K562 (cell line): ENCODE measurements around the gene SYNPR. TPM values are rescaled to one million over a fixed set of nuclear protein-coding genes. Genes with fewer than 3 reads are reported as not detected.

ENCODE experiments used
- ATAC-seq: fragments of 200-7000 bp; cut with Tn5 transposase; 3 replicates; pipeline ENCODE4 v1.9.1; 2020; ENCODE audit warnings: moderate library complexity
- BruUV-seq: library from RNA; stranded (reverse); fragments of 400-500 nt; replicated peaks from 2 replicates; lab custom pipeline; 2021; lab: Mats Ljungman, UMichigan
- CTCF ChIA-PET: fragments of 300-600 bp; formaldehyde crosslinking; extraction: SDS; loops from one replicate; lab custom pipeline; 2021; ENCODE audit warnings: low intra/inter-chr PET ratio; lab: Yijun Ruan, JAX
- POLR2A ChIA-PET: fragments of 300-600, 350-650 bp; sonication (Branson Sonifier 250); formaldehyde crosslinking; extraction: SDS; loops from one replicate; lab custom pipeline; 2021; ENCODE audit warnings: antibody characterized with exemption, inconsistent platforms; lab: Yijun Ruan, JAX
- DNase-seq, 4 experiments: peaks; one replicate each; pipeline versions ENCODE4 v3.0.0 to v3.0.0-alpha.2; 2011 to 2018; ENCODE audit warnings: low spot score in 3 of 4, mixed read lengths in 3 of 4; ENCODE audit errors: extremely low read depth in 1 of 4
- FAIRE-seq: peaks from 2 replicates; lab custom pipeline; 2011; peaks lifted over from hg19 to GRCh38; lab: Jason Lieb, UNC
- H2AFZ ChIP-seq: 2 replicates; pipeline ENCODE4 v1.6.0; 2011; ENCODE audit warnings: low read depth, low read length, control low read depth, inconsistent platforms
- H3K27ac ChIP-seq: fragments of 200-600 bp; 3 replicates; pipeline ENCODE4 v1.8.0; 2011; ENCODE audit warnings: low read depth, mild to moderate bottlenecking, control low read depth, inconsistent platforms, low read length, moderate library complexity, mixed read lengths; ENCODE audit errors: extremely low read depth
- H3K27me3 ChIP-seq, 2 experiments: fragments of 300-600 bp in 1 of 2; 2 replicates in 1 of 2; 3 replicates in 1 of 2; pipeline versions ENCODE4 v1.6.0 to v1.8.0; 2011; ENCODE audit warnings: inconsistent platforms in 2 of 2, low read length in 2 of 2, mild to moderate bottlenecking in 1 of 2, mixed read lengths in 1 of 2, moderate library complexity in 1 of 2; ENCODE audit not compliant: control insufficient read depth in 2 of 2, insufficient read depth in 2 of 2
- H3K36me3 ChIP-seq: fragments of 300-600 bp; 3 replicates; pipeline ENCODE4 v1.8.0; 2011; ENCODE audit warnings: mild to moderate bottlenecking, low read length, inconsistent platforms; ENCODE audit not compliant: control insufficient read depth, insufficient read depth
- H3K4me1 ChIP-seq, 2 experiments: fragments of 200-600 bp in 1 of 2; replicated peaks in 1 of 2; 2 replicates in 1 of 2; 3 replicates in 1 of 2; pipeline versions ENCODE4 v1.5.1 to v1.8.0; 2011; ENCODE audit warnings: inconsistent platforms in 2 of 2, low read length in 2 of 2, mild to moderate bottlenecking in 1 of 2, mixed read lengths in 1 of 2, moderate library complexity in 1 of 2; ENCODE audit not compliant: control insufficient read depth in 2 of 2, insufficient read depth in 2 of 2
- H3K4me2 ChIP-seq: 2 replicates; pipeline ENCODE4 v1.6.1; 2011; ENCODE audit warnings: low read length, control low read depth, inconsistent platforms, mixed read lengths; ENCODE audit not compliant: insufficient read depth
- H3K4me3 ChIP-seq: fragments of 200-600 bp; sonication (generic), shearing (Covaris generic); 2 replicates; pipeline ENCODE4 v1.5.1; 2016; ENCODE audit warnings: control low read depth, inconsistent platforms
- H3K79me2 ChIP-seq: fragments of 200-600 bp; 3 replicates; pipeline ENCODE4 v1.8.0; 2011; ENCODE audit warnings: low read length, inconsistent platforms; ENCODE audit not compliant: control insufficient read depth, insufficient read depth
- H3K9ac ChIP-seq, 2 experiments: 2 replicates each; pipeline versions ENCODE4 v1.6.0 to v1.6.1; 2011; ENCODE audit warnings: low read depth in 2 of 2, low read length in 2 of 2, control low read depth in 1 of 2, inconsistent platforms in 1 of 2, mild to moderate bottlenecking in 1 of 2, mixed read lengths in 1 of 2; ENCODE audit not compliant: insufficient read depth in 1 of 2
- H3K9me1 ChIP-seq: one replicate; pipeline ENCODE4 v1.6.0; 2011; ENCODE audit warnings: inconsistent platforms, mild to moderate bottlenecking, low read length, moderate library complexity; ENCODE audit not compliant: control insufficient read depth, insufficient read depth
- H3K9me3 ChIP-seq: replicated peaks from 2 replicates; pipeline ENCODE4 v1.5.1; 2011; ENCODE audit warnings: low read depth, low read length, inconsistent platforms; ENCODE audit not compliant: control insufficient read depth, insufficient read depth
- H4K20me1 ChIP-seq: replicated peaks from 2 replicates; pipeline ENCODE4 v1.6.1; 2011; ENCODE audit warnings: low read length, inconsistent platforms, mixed read lengths; ENCODE audit not compliant: control insufficient read depth, insufficient read depth
- FOXA3 ChIP-seq, 2 experiments: fragments of 450-650 bp in 1 of 2; sonication (generic) in 1 of 2; formaldehyde crosslinking; IDR thresholded peaks in 1 of 2; conservative IDR thresholded peaks in 1 of 2; 2 replicates each; pipeline versions ENCODE4 v1.4.0 to v1.8.0; 2020 to 2022; ENCODE audit warnings: mild to moderate bottlenecking in 2 of 2, missing genetic modification reagents in 1 of 2
- MCM2 ChIP-seq: fragments of 450-650 bp; IDR thresholded peaks from 2 replicates; pipeline ENCODE4 v1.6.1; 2017; ENCODE audit warnings: low read depth, mild to moderate bottlenecking
- MCM3 ChIP-seq: fragments of 450-650 bp; IDR thresholded peaks from 2 replicates; pipeline ENCODE4 v1.6.1; 2016
- MEF2D ChIP-seq: conservative IDR thresholded peaks from 2 replicates; pipeline ENCODE4 v1.6.1; 2016; ENCODE audit warnings: low read depth, missing genetic modification characterization, missing compliant biosample characterization
- MTA3 ChIP-seq: fragments of 450-650 bp; formaldehyde crosslinking; IDR thresholded peaks from 2 replicates; pipeline ENCODE4 v1.6.1; 2017; ENCODE audit warnings: mild to moderate bottlenecking, borderline replicate concordance
- PTTG1 ChIP-seq: fragments of 450-650 bp; IDR thresholded peaks from 2 replicates; pipeline ENCODE4 v1.6.1; 2016; ENCODE audit warnings: low read depth, mild to moderate bottlenecking, missing genetic modification characterization, missing compliant biosample characterization
- SAP30 ChIP-seq: fragments of 200-600 bp; sonication (generic); IDR thresholded peaks from 2 replicates; pipeline ENCODE4 v1.6.1; 2012; ENCODE audit warnings: borderline replicate concordance, low read depth, mild to moderate bottlenecking, moderate library complexity, low read length, control low read depth, inconsistent platforms; ENCODE audit not compliant: insufficient read depth, poor library complexity, severe bottlenecking
- SPI1 ChIP-seq: IDR thresholded peaks from 2 replicates; pipeline ENCODE4 v1.6.1; 2011; ENCODE audit warnings: low read depth, low read length, control low read depth, borderline replicate concordance
- TARDBP ChIP-seq: fragments of 450-650 bp; IDR thresholded peaks from 2 replicates; pipeline ENCODE4 v1.6.1; 2016
- ZBTB33 ChIP-seq: sonication (generic); formaldehyde crosslinking; IDR thresholded peaks from 2 replicates; pipeline ENCODE4 v1.8.1; 2023; ENCODE audit warnings: mild to moderate bottlenecking, missing genetic modification reagents
- WGBS: fragments of 100-300 bp; shearing (Covaris generic); methylation state at CpG from one replicate; pipeline ENCODE4 v1.1.6; 2016; ENCODE audit warnings: low coverage, mixed read lengths; ENCODE audit not compliant: insufficient coverage; ENCODE audit errors: missing lambda C conversion rate; 5-methylcytosine and 5-hydroxymethylcytosine counted together
- in situ Hi-C: fragments of 300-500 bp; cut with MboI; formaldehyde crosslinking; loops from 4 replicates; pipeline ENCODE4 v1.15.0; 2018; ENCODE audit warnings: inconsistent platforms, mixed read lengths
- intact Hi-C: fragments of 100-400 bp; cut with micrococcal nuclease; formaldehyde crosslinking; loops from 2 replicates; pipeline ENCODE4 v1.14.2; 2022
- polyA plus RNA-seq, 8 experiments: library from polyadenylated mRNA; depleted of rRNA in 4 of 8; stranded (reverse) in 5 of 8; unstranded in 3 of 8; fragments of >200 nt; fragmentation: Nextera tagmentation in 2 of 8; fragmentation: Illumina TruSeq in 1 of 8; extraction: Ambion mirVana in 2 of 8; extraction: Trizol in 1 of 8; gene quantifications; 2 replicates each; pipeline versions ENCODE4 v1.2.1 to v1.2.3, GENCODE V29; 2011 to 2014; ENCODE audit warnings: inconsistent platforms in 1 of 8, missing spikeins in 1 of 8
- total RNA-seq, 7 experiments: library from RNA; depleted of rRNA in 6 of 7; stranded (reverse); fragments of >200 nt in 6 of 7; fragmentation: Illumina TruSeq in 2 of 7; extraction: Trizol in 2 of 7; gene quantifications; 2 replicates each; pipeline versions ENCODE4 v1.2.1 to v1.2.3, GENCODE V29; 2011 to 2021; ENCODE audit warnings: low replicate concordance in 1 of 7
- TF ChIP-seq, protein P1 (sequence below), 3 experiments: fragments of 200-800 bp in 1 of 3; fragments of 250-450 bp in 1 of 3; fragments of 450-650 bp in 1 of 3; sonication (Bioruptor Pico) in 1 of 3; sonication (Bioruptor generic) in 1 of 3; formaldehyde crosslinking in 1 of 3; IDR thresholded peaks; 2 replicates each; pipeline versions ENCODE4 v1.6.1 to v1.8.0; 2016 to 2022; ENCODE audit warnings: mild to moderate bottlenecking in 2 of 3, missing genetic modification characterization in 2 of 3, missing compliant biosample characterization in 1 of 3, moderate library complexity in 1 of 3
- TF ChIP-seq, protein P2 (sequence below): fragments of 250-450 bp; sonication (Bioruptor Pico); IDR thresholded peaks from 2 replicates; pipeline ENCODE4 v1.8.0; 2021; ENCODE audit warnings: mild to moderate bottlenecking, moderate library complexity

Gene SYNPR
- total and polyA plus RNA-seq, 9 of the 15 experiments (the other 6 are each of a cell fraction or from before 2014, with no cell fraction given): not detected

DNA sequence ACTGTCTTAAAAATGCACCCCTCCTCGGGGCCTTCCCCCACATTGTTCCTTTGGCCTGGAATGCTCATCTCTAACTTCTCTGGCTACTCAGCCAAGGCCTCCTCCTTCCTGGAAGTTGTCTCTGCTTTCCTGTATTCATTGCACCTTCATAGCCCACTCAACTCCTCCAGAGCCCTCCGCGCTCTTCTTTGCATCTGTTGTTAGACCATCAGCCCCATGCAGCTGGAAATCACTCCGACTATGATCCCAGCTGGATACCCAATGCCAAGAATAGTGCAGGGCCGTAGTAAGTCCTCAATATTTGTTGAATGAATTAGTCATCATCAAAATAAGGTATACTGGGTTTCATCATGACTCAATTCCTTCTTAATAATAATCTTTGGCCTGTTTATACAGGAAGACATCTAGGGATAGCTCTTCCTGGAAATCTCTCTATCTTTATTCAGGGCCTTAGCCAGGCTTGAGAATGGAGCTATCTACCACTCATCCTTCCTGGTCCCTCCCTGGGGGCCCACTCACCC is 112.7 kb downstream of the SYNPR start (continued):
- TF ChIP-seq, protein P1, sequence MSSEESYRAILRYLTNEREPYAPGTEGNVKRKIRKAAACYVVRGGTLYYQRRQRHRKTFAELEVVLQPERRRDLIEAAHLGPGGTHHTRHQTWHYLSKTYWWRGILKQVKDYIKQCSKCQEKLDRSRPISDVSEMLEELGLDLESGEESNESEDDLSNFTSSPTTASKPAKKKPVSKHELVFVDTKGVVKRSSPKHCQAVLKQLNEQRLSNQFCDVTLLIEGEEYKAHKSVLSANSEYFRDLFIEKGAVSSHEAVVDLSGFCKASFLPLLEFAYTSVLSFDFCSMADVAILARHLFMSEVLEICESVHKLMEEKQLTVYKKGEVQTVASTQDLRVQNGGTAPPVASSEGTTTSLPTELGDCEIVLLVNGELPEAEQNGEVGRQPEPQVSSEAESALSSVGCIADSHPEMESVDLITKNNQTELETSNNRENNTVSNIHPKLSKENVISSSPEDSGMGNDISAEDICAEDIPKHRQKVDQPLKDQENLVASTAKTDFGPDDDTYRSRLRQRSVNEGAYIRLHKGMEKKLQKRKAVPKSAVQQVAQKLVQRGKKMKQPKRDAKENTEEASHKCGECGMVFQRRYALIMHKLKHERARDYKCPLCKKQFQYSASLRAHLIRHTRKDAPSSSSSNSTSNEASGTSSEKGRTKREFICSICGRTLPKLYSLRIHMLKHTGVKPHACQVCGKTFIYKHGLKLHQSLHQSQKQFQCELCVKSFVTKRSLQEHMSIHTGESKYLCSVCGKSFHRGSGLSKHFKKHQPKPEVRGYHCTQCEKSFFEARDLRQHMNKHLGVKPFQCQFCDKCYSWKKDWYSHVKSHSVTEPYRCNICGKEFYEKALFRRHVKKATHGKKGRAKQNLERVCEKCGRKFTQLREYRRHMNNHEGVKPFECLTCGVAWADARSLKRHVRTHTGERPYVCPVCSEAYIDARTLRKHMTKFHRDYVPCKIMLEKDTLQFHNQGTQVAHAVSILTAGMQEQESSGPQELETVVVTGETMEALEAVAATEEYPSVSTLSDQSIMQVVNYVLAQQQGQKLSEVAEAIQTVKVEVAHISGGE (CRISPR knock-in tag; IDR thresholded peaks at IDR 0.05): no peak

DNA sequence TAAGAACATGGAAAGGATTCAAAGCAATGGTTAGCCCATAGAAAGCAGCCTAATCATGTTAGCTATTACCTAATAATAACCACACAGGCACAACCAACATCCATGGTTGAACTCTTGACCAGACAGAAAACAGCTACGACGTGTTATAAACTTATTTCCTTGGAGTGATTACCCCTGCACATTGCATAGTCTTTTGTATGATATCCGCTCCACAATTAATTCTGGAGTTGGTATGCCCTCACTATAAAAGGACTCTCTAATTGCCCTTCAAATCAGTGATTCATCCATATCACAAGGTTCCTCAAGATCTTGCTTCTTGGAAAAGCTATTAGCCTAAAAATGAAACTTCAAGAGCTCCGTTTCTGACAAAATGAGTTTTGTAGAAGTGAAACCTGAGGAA is 117.9 kb downstream of the SYNPR start:
- H3K9me1 ChIP-seq: no peaks in the 10 kb centered on the region
- no peak overlapping the region for H3K9ac ChIP-seq
- TF ChIP-seq, protein P2, sequence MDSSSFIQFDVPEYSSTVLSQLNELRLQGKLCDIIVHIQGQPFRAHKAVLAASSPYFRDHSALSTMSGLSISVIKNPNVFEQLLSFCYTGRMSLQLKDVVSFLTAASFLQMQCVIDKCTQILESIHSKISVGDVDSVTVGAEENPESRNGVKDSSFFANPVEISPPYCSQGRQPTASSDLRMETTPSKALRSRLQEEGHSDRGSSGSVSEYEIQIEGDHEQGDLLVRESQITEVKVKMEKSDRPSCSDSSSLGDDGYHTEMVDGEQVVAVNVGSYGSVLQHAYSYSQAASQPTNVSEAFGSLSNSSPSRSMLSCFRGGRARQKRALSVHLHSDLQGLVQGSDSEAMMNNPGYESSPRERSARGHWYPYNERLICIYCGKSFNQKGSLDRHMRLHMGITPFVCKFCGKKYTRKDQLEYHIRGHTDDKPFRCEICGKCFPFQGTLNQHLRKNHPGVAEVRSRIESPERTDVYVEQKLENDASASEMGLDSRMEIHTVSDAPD (CRISPR knock-in tag): no peak
- TF ChIP-seq TARDBP (no peak), MCM2 (no peak), MTA3 (no peak), FOXA3 (CRISPR knock-in tag; conservative IDR thresholded peaks at IDR 0.05 in 1 of 2, IDR thresholded peaks at IDR 0.05 in 1 of 2) (no peak), SPI1 (no peak), PTTG1 (tag) (no peak), ZBTB33 (no peak), SAP30 (no peak), MEF2D (tag) (no peak), MCM3 (no peak)
- no peaks in the 10 kb centered on the region for H3K4me1 ChIP-seq
- DNase-seq (no peak), ATAC-seq (no peak), FAIRE-seq (no peak)
- ChIA-PET CTCF (no interaction called here), POLR2A (no interaction called here)
- intact Hi-C loops (no loop called here), in situ Hi-C loops (no loop called here)
- no peaks in the 10 kb centered on the region for H3K36me3 ChIP-seq
- no peaks in the 10 kb centered on the region for H4K20me1 ChIP-seq
- no peak overlapping the region for H3K4me2 ChIP-seq
- no peaks in the 10 kb centered on the region for H3K9me3 ChIP-seq
- H3K79me2 ChIP-seq: no peaks in the 10 kb centered on the region
- H3K4me3 ChIP-seq: no peak overlapping the region
- 1% methylated on average over 4 of the region's 4 CpGs for WGBS
- H3K27ac ChIP-seq: no peak overlapping the region
- no TSS peak for BruUV-seq
- H2AFZ ChIP-seq: no peak overlapping the region
- no peaks in the 10 kb centered on the region for H3K27me3 ChIP-seq
